Vagina (tissue), 2 donors: ENCODE measurements around the gene STOML1. TPM values are rescaled to one million over a fixed set of nuclear protein-coding genes. Genes with fewer than 3 reads are reported as not detected.

ENCODE experiments used
- DNase-seq, 2 donors: peaks; one replicate each; pipeline ENCODE4 v3.0.0-alpha.2; 2017; ENCODE audit errors: extremely low spot score in 2 of 2
- H3K27ac ChIP-seq: fragments of 200-600 bp; sonication (generic); one replicate; pipeline ENCODE4 v1.5.1; 2019
- H3K27me3 ChIP-seq: fragments of 200-600 bp; sonication (generic); one replicate; pipeline ENCODE4 v1.5.1; 2019
- H3K36me3 ChIP-seq, 2 donors: fragments of 200-600 bp; sonication (generic); one replicate each; pipeline ENCODE4 v1.5.1; 2017 to 2019
- H3K4me1 ChIP-seq: fragments of 200-600 bp; sonication (generic); one replicate; pipeline ENCODE4 v1.5.1; 2019
- H3K4me3 ChIP-seq, 2 donors: fragments of 200-600 bp; sonication (generic); 1 replicate in 1 of 2; 2 replicates in 1 of 2; pipeline ENCODE4 v1.5.1; 2016 to 2019
- H3K9me3 ChIP-seq: fragments of 200-600 bp; sonication (generic); one replicate; pipeline ENCODE4 v1.5.1; 2019
- POLR2A ChIP-seq, 2 donors: fragments of 450-650 bp; IDR thresholded peaks; one replicate each; pipeline ENCODE4 v1.6.1; 2017; ENCODE audit warnings: antibody characterized with exemption in 2 of 2, mild to moderate bottlenecking in 2 of 2, moderate library complexity in 2 of 2
- POLR2AphosphoS5 ChIP-seq, 2 donors: sonication (generic); formaldehyde crosslinking; IDR thresholded peaks; one replicate each; pipeline ENCODE4 v1.9.0; 2017; ENCODE audit warnings: antibody characterized with exemption in 2 of 2, mild to moderate bottlenecking in 2 of 2, low read depth in 1 of 2; ENCODE audit not compliant: insufficient read depth in 1 of 2
- intact Hi-C: fragments of 100-400 bp; cut with DNase I; formaldehyde crosslinking; loops from one replicate; pipeline ENCODE4 v1.15.1; 2023
- total RNA-seq: library from RNA; depleted of rRNA; stranded (reverse); fragments of >200 nt; gene quantifications from one replicate; pipeline ENCODE4 v1.2.3, GENCODE V29; 2016
- TF ChIP-seq, protein P1 (sequence below), 3 experiments: fragments of 450-650 bp in 2 of 3; fragments of 200-600 bp in 1 of 3; sonication (generic) in 1 of 3; IDR thresholded peaks; one replicate each; pipeline ENCODE4 v1.5.1; 2017 to 2019; ENCODE audit warnings: antibody characterized with exemption in 3 of 3, mild to moderate bottlenecking in 2 of 3, moderate library complexity in 2 of 3

Gene STOML1
- total RNA-seq, 1 donor from 2014 or later: 15.0 TPM

- no peak for DNase-seq
- TF ChIP-seq POLR2AphosphoS5 (IDR thresholded peaks at IDR 0.05; ENCODE audit: insufficient read depth in 1 of 2, low read depth in 1 of 2): peak in 1 of 2 donors; percentile 40
- no peak for TF ChIP-seq POLR2A (IDR thresholded peaks at IDR 0.05)
- peaks cover 71% of the 10 kb centered on the region for H3K4me1 ChIP-seq
Observed at GRCh38 chr15:74006774-74007639, 14.9 kb upstream of the STOML1 start.

DNA sequence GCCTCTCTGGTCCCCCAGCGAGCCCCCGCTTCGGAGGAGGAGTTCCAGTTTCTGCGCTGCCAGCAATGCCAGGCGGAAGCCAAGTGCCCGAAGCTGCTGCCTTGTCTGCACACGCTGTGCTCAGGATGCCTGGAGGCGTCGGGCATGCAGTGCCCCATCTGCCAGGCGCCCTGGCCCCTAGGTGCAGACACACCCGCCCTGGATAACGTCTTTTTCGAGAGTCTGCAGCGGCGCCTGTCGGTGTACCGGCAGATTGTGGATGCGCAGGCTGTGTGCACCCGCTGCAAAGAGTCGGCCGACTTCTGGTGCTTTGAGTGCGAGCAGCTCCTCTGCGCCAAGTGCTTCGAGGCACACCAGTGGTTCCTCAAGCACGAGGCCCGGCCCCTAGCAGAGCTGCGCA is 5.9 kb upstream of the STOML1 start:
- intact Hi-C loops: no loop called here
- DNase-seq: no peak
- Histone ChIP-seq H3K9me3 (no peaks in the 10 kb centered on the region), H3K27me3 (no peaks in the 10 kb centered on the region), H3K27ac (peak overlapping the region; percentile 96), H3K4me3 (peak overlapping the region in 1 of 2 donors; percentile 22), H3K36me3 (peaks cover 0 to 17% of the 10 kb centered on the region in 2 donors), H3K4me1 (peaks cover 70% of the 10 kb centered on the region)
- TF ChIP-seq POLR2AphosphoS5 (IDR thresholded peaks at IDR 0.05; ENCODE audit: insufficient read depth in 1 of 2, low read depth in 1 of 2) (peak in 1 of 2 donors; percentile 12), POLR2A (IDR thresholded peaks at IDR 0.05) (no peak)
- TF ChIP-seq, protein P1, sequence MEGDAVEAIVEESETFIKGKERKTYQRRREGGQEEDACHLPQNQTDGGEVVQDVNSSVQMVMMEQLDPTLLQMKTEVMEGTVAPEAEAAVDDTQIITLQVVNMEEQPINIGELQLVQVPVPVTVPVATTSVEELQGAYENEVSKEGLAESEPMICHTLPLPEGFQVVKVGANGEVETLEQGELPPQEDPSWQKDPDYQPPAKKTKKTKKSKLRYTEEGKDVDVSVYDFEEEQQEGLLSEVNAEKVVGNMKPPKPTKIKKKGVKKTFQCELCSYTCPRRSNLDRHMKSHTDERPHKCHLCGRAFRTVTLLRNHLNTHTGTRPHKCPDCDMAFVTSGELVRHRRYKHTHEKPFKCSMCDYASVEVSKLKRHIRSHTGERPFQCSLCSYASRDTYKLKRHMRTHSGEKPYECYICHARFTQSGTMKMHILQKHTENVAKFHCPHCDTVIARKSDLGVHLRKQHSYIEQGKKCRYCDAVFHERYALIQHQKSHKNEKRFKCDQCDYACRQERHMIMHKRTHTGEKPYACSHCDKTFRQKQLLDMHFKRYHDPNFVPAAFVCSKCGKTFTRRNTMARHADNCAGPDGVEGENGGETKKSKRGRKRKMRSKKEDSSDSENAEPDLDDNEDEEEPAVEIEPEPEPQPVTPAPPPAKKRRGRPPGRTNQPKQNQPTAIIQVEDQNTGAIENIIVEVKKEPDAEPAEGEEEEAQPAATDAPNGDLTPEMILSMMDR (IDR thresholded peaks at IDR 0.05): no peak

More at GRCh38 chr15:74006774-74007639, 14.9 kb upstream of the STOML1 start:
- Histone ChIP-seq H3K9me3 (no peaks in the 10 kb centered on the region), H3K27me3 (no peaks in the 10 kb centered on the region), H3K27ac (peak overlapping the region; percentile 65), H3K4me3 (no peak overlapping the region), H3K36me3 (peaks cover 0 to 19% of the 10 kb centered on the region in 2 donors)
- intact Hi-C loops: no loop called here

DNA sequence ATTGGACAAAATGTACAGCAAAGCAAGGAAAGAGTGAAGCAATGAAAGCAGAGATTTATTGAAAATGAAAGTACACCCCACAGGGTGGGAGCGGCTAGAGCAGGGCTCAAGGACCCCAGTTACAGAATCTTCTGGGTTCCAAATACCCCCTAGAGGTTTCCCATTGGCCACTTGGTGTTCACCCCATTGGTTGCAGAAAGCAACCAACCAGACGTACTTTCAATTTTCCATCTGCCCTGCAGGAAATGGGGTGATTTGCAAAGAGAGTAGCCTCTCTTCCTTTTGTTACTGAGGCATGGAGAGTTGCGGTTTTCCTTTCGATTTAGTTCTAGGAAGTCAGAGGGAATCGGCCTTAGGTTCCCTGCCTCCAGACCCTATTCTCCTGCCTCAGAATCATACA is 4.8 kb upstream of the STOML1 start:
- Histone ChIP-seq H3K9me3 (no peaks in the 10 kb centered on the region), H3K4me1 (peaks cover 78% of the 10 kb centered on the region), H3K4me3 (peak overlapping the region; percentile 86 to 95), H3K27ac (peak overlapping the region; percentile 96), H3K27me3 (no peaks in the 10 kb centered on the region), H3K36me3 (peaks cover 0 to 17% of the 10 kb centered on the region in 2 donors)
- intact Hi-C loops: no loop called here
- TF ChIP-seq POLR2A (IDR thresholded peaks at IDR 0.05) (no peak), POLR2AphosphoS5 (IDR thresholded peaks at IDR 0.05; ENCODE audit: insufficient read depth in 1 of 2, low read depth in 1 of 2) (peak in 1 of 2 donors; percentile 68)
- TF ChIP-seq, protein P1 (IDR thresholded peaks at IDR 0.05): no peak
- DNase-seq: no peak

- TF ChIP-seq POLR2A (IDR thresholded peaks at IDR 0.05) (no peak), POLR2AphosphoS5 (IDR thresholded peaks at IDR 0.05; ENCODE audit: insufficient read depth in 1 of 2, low read depth in 1 of 2) (no peak)
- TF ChIP-seq, protein P1 (IDR thresholded peaks at IDR 0.05): no peak
- Histone ChIP-seq H3K27me3 (no peaks in the 10 kb centered on the region), H3K9me3 (no peaks in the 10 kb centered on the region), H3K36me3 (peaks cover 0 to 17% of the 10 kb centered on the region in 2 donors), H3K4me3 (peak overlapping the region; percentile 86 to 95), H3K27ac (peak overlapping the region; percentile 96), H3K4me1 (peaks cover 80% of the 10 kb centered on the region)
- intact Hi-C loops: no loop called here
- DNase-seq: no peak
Observed at GRCh38 chr15:73996267-73996666, 4.2 kb upstream of the STOML1 start.

DNA sequence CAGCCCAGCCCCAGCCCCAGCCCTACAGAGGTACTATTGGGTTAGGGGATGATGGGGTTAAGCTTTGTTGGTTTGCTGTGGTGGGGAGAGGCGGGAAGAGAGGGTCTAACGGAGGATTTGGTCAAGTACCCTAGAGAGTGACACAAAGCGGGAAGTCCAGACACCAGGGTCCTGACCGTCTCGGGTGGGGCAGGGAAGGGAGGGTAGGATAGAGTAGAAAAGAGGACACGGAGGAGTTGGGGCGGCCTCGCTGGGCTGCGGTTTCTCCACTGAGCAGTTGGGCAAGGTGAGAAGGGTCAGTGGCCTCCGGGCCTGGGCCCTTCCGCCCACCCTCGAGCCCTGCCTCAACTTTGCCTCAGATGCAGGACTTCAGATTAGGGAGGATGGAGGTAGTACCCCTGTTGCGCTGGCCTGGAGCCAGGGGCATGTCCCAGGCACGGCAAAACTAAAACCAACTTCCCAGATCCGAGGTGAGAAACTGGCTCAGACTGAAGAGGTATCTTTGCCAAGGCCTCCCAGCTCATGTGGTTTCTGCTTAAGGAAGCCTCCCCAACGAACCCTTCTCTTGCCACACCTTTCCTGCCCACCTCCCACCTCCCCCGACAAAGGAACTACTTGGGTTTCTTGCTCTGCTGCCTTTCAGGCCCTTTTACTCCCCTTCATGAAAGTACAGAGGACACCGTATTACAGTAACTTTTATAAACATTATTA is 3.0 kb upstream of the STOML1 start:
- intact Hi-C loops: no loop called here
- Histone ChIP-seq H3K36me3 (peaks cover 0 to 17% of the 10 kb centered on the region in 2 donors), H3K4me1 (peaks cover 80% of the 10 kb centered on the region)

More for the DNA sequence above, 3.0 kb upstream of the STOML1 start:
- Histone ChIP-seq H3K9me3 (no peaks in the 10 kb centered on the region), H3K27ac (peak overlapping the region; percentile 96), H3K4me3 (peak overlapping the region; percentile 86 to 95), H3K27me3 (no peaks in the 10 kb centered on the region)
- peak in 1 of 2 donors; percentile 75 for DNase-seq
- TF ChIP-seq POLR2A (IDR thresholded peaks at IDR 0.05) (no peak), POLR2AphosphoS5 (IDR thresholded peaks at IDR 0.05; ENCODE audit: insufficient read depth in 1 of 2, low read depth in 1 of 2) (no peak)
- TF ChIP-seq, protein P1 (IDR thresholded peaks at IDR 0.05): no peak
